22Rv1 (cell line): ENCODE data around the gene PRKD2.

Experiments used
- ZFX ChIP-seq: fragments of 450-650 bp; IDR thresholded peaks from 2 replicates; pipeline ENCODE4 v1.6.1; 2017; ENCODE audit warnings: antibody characterized with exemption, borderline replicate concordance
- TF ChIP-seq, protein P1 (sequence below): fragments of 450-650 bp; IDR thresholded peaks from 2 replicates; pipeline ENCODE4 v1.5.1; 2017; ENCODE audit warnings: mild to moderate bottlenecking

DNA sequence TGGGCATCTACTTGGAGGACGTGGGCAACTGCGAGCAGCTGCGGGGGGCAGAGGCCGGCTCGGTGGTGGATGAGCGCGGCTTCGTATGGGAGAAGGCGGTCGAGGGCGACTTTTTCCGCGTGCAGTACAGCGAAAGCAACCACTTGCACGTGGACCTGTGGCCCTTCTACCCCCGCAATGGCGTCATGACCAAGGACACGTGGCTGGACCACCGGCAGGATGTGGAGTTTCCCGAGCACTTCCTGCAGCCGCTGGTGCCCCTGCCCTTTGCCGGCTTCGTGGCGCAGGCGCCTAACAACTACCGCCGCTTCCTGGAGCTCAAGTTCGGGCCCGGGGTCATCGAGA is 39.6 kb upstream of the PRKD2 start:
- TF ChIP-seq, protein P1, sequence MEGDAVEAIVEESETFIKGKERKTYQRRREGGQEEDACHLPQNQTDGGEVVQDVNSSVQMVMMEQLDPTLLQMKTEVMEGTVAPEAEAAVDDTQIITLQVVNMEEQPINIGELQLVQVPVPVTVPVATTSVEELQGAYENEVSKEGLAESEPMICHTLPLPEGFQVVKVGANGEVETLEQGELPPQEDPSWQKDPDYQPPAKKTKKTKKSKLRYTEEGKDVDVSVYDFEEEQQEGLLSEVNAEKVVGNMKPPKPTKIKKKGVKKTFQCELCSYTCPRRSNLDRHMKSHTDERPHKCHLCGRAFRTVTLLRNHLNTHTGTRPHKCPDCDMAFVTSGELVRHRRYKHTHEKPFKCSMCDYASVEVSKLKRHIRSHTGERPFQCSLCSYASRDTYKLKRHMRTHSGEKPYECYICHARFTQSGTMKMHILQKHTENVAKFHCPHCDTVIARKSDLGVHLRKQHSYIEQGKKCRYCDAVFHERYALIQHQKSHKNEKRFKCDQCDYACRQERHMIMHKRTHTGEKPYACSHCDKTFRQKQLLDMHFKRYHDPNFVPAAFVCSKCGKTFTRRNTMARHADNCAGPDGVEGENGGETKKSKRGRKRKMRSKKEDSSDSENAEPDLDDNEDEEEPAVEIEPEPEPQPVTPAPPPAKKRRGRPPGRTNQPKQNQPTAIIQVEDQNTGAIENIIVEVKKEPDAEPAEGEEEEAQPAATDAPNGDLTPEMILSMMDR: no peak
- no peak for TF ChIP-seq ZFX
